GM18505 (cell line): Measurements from ENCODE around the gene KAZN.

Source experiments
- ATAC-seq: cut with Tn5 transposase; IDR thresholded peaks from one replicate; pipeline ENCODE4 v1.9.1; 2021; ENCODE audit not compliant: unreplicated experiment
- POLR2A ChIP-seq: IDR thresholded peaks from 4 replicates; pipeline ENCODE4 v1.6.1; 2011; ENCODE audit warnings: borderline replicate concordance; ENCODE audit not compliant: insufficient read depth, insufficient read length; ENCODE audit errors: extremely low read depth

KAZN gene

GRCh38 chr1:14629363-14630014 is 31.0 kb downstream of the KAZN start:
- ATAC-seq = no peak
- no peak for TF ChIP-seq POLR2A

GRCh38 chr1:14630986-14631385 is 32.5 kb downstream of the KAZN start:
- no peak for ATAC-seq
- TF ChIP-seq POLR2A = no peak

- no peak for TF ChIP-seq POLR2A
- no peak for ATAC-seq
These were observed 32.9 kb downstream of the KAZN start for GRCh38 chr1:14631421-14631820.

- ATAC-seq = no peak
- TF ChIP-seq POLR2A = no peak
These were observed 36.0 kb downstream of the KAZN start for GRCh38 chr1:14634486-14634885.

GRCh38 chr1:14635421-14635820 is 36.9 kb downstream of the KAZN start:
- ATAC-seq = no peak

GRCh38 chr1:14636897-14637632 is 38.6 kb downstream of the KAZN start:
- no peak for ATAC-seq
- no peak for TF ChIP-seq POLR2A

More at GRCh38 chr1:14635421-14635820, 36.9 kb downstream of the KAZN start:
- no peak for TF ChIP-seq POLR2A

- TF ChIP-seq POLR2A = no peak
These were observed 41.0 kb downstream of the KAZN start for GRCh38 chr1:14639291-14640050.

GRCh38 chr1:14642712-14643111 is 44.2 kb downstream of the KAZN start:
- no peak for TF ChIP-seq POLR2A

More at GRCh38 chr1:14639291-14640050, 41.0 kb downstream of the KAZN start:
- ATAC-seq = no peak

GRCh38 chr1:14646973-14647372 is 48.5 kb downstream of the KAZN start:
- no peak for ATAC-seq
- TF ChIP-seq POLR2A = no peak

More at GRCh38 chr1:14642712-14643111, 44.2 kb downstream of the KAZN start:
- ATAC-seq = no peak

- no peak for TF ChIP-seq POLR2A
These were observed 49.3 kb downstream of the KAZN start for GRCh38 chr1:14647777-14648176.

GRCh38 chr1:14648391-14648790 is 49.9 kb downstream of the KAZN start:
- no peak for TF ChIP-seq POLR2A
- ATAC-seq = no peak

More at GRCh38 chr1:14647777-14648176, 49.3 kb downstream of the KAZN start:
- no peak for ATAC-seq

- TF ChIP-seq POLR2A = no peak
- ATAC-seq = no peak
These were observed 50.7 kb downstream of the KAZN start for GRCh38 chr1:14648896-14649855.
